GM21737 (cell line): ENCODE data around the gene MAPKAPK2.
A peak's percentile ranks its signal among the peaks of the same experiment; 100 is the strongest.

Experiments used
- ATAC-seq: cut with Tn5 transposase; IDR thresholded peaks from one replicate; pipeline ENCODE4 v1.9.1; 2021; ENCODE audit warnings: mild to moderate bottlenecking, moderate library complexity; ENCODE audit not compliant: unreplicated experiment

Gene MAPKAPK2

GRCh38 chr1:206716870-206717673, 32.4 kb downstream of the MAPKAPK2 start:
- peak; percentile 77 for ATAC-seq

GRCh38 chr1:206717674-206717989, 32.9 kb downstream of the MAPKAPK2 start:
- ATAC-seq = no peak

- no peak for ATAC-seq
These were observed 34.6 kb downstream of the MAPKAPK2 start for GRCh38 chr1:206719169-206719839.

GRCh38 chr1:206721454-206721853, 36.7 kb downstream of the MAPKAPK2 start:
- no peak for ATAC-seq

DNA sequence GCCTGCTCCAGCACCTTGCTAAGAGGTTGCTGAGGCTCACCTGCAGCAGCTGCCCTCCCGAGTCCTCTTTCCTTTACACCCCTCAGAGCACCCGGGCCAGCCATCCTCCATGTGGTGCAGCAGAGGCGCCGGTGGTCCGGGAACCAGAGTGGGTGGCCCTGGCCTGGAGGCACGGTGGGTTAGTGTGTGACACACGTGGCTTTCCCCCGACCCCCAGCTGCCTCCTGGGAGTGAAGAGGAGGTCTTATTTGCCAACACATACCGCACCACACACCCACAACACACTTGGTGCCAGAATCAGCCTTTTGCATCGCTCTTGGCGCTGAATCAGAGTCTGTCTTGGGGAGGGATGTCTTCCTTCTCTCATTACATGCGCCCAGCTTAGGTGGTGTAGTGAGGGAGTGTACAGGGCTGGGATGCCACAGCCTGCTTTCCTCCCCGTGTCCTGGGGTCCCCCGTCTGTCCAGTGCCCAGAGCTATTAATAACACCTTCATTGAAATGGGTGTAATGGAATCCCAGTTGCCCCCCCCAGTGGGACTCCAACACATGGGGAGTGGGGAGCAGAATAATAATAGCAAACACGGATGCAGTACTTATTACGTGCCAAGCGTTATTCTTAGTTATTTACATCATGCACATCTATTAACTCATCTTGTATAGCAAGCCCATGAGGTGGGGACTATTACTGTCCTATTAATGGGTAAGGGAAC, 38.2 kb downstream of the MAPKAPK2 start:
- ATAC-seq = no peak

- no peak for ATAC-seq
These were observed 38.7 kb downstream of the MAPKAPK2 start for GRCh38 chr1:206723462-206723804.

DNA sequence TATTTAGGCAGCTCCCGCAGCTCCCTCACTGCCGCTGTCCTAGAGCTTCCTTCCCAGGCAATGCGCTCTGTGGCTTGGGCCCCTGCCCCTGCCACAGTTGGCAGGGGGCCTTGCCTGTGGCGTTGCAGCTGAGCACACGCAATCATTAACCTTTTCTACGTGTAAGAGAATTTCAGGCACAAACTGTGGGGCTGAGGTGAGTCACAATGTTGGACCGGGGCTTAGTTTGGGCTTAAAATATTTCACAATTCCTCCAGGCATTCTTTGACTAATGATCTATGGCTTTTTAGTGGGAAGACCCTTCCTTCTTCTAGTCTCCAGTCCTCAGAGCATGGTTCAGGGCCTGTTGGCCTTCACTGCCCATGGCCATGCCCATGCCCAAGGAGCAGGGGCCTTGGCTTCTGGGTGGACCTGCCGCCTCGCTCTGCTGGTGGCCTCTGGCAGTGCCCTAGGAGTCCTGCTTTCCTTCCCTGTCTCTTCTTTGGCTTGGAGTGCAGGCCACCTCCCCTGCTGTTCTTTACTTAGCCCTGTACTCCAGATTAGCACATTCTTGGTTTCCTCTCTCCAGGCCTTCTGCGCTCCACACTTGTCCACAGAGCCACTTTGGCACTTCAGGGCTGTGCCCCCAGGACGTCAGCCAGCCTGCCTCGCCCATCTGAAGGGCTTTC, 39.2 kb downstream of the MAPKAPK2 start:
- no peak for ATAC-seq

GRCh38 chr1:206725109-206725963, 40.6 kb downstream of the MAPKAPK2 start:
- ATAC-seq = no peak

DNA sequence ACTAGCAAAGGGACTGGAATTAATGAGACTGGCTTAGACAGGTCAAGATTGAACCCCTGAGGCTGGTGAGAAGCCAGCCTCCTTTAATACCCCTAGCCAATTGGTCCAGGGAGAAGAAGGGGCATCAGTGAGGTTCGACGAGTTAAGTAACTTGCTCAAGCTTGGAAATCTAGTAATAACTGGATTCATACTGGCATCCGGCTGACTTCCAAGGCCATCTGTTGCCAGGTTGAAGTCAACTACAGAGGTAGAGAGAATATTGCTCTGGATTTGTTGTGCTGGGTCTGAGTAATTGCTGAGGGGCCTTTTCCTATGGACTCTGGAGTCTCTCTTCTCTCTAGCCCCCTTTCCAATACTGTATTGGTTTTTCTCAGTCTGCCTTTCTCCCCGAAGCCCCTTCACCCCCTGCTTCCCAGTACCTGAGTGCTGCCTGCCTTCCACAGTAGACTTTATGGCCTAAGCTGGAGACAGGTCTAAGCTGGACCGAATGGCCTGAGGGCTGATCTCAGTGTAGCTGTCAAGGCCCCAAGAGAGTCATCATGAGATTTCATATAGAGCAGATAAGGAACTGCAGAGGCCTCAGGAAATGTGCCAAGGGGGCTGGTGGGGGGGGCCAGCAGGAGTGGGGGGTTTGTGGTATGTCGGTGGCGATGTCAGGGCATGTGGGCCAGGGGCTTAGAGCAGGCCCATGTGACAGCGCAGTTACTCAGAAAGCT, 43.4 kb downstream of the MAPKAPK2 start:
- no peak for ATAC-seq

- no peak for ATAC-seq
These were observed 43.9 kb downstream of the MAPKAPK2 start for GRCh38 chr1:206728697-206728987.

- ATAC-seq = no peak
These were observed 44.3 kb downstream of the MAPKAPK2 start for GRCh38 chr1:206729050-206729449.

- no peak for ATAC-seq
These were observed 44.8 kb downstream of the MAPKAPK2 start for GRCh38 chr1:206729507-206729906.

- ATAC-seq = no peak
These were observed 47.8 kb downstream of the MAPKAPK2 start for GRCh38 chr1:206732508-206732907.

GRCh38 chr1:206732992-206733391, 48.3 kb downstream of the MAPKAPK2 start:
- ATAC-seq = no peak

- ATAC-seq = no peak
These were observed 49.9 kb downstream of the MAPKAPK2 start for GRCh38 chr1:206734499-206735142.

GRCh38 chr1:206735553-206736031, 50.9 kb downstream of the MAPKAPK2 start:
- ATAC-seq = no peak

DNA sequence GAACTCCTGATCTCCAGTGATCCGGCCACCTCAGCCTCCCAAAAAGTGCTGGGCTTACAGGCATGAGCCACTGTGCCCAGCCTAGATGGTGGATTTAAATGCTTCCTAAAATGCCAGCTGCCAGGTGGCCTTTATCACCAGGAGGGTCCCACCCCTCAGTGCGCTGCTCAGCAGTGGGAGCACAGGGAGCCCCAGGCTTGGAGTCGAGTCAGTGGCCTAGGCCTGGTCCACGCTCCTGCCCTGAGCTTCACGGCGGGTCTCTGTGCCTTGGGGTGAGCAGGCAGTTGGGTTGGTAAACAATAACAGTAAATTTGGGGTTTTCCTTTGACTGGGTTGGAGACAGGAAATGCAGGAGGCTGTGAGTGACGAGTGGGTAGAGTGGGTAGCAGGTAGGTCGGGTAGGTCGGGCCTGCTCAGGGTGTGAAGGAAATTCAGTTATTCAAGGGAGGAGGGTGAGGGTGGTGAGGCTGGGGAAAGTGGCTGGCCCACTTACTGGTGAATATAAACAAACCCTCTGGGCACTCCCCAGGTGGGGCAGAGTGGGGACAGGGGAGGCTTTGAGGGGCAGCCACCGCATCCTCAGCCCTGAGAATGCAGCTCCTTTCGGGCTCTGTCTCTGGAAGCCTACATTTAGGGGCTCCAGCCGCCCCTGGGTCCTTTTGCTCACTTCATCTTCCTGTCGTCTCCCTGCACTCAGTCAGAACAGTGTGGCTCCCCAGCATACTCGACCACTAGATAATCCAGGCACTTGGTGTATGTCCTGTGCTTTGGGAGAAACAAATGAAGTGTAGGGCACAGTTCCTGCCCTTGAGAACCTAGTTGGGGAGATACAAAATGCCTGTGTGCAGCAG, 52.4 kb downstream of the MAPKAPK2 start:
- no peak for ATAC-seq

DNA sequence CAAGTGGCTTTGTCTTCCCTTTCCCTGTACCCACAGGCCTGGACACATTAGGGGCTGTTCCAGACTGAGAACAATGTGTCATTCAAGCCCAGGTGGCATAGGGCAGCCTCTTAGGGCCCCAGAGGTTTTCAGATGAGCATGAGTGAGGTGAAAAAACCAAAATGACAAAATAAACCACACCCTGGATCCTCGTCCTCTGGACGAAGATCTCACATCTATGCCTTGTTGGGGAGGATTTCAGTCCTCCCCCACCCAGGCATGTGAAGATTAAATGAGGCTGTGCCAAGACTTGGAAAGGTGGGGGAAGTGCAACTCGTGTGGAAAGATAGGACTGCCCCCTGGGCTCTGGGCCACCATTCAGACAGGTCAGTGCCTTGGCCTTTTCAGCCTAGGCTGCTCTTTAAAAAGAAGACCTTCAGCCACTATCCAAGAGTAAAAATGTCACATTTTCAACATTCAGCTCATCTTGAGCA, 53.1 kb downstream of the MAPKAPK2 start:
- ATAC-seq = no peak
